Fibroblast of upper back skin (primary cell): Measurements from ENCODE around the gene BCAS3.

Experiments
- DNase-seq: peaks from one replicate; pipeline ENCODE4 v3.0.0-alpha.2; 2013

BCAS3 gene

GRCh38 chr17:61280338-61280737 is 602.7 kb downstream of the BCAS3 start:
- no peak for DNase-seq

DNA sequence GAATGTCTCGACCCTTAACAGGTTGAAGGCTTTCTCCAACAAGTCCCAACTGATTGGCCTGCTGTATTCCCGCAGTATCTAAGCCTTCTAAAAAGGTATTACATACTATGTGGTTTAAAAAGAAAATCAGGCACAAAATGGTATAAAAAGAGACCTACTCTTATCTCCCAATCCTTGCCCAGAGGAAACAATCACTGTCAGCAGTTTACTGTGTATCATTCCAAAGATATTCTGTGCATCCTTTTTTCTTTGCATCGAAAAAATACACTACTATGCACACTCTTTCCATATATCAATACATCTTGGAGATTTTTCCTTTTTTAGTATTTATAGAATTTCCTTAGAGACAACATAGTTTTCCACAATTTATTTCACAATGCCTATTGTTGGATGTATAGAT is 603.2 kb downstream of the BCAS3 start:
- no peak for DNase-seq

DNA sequence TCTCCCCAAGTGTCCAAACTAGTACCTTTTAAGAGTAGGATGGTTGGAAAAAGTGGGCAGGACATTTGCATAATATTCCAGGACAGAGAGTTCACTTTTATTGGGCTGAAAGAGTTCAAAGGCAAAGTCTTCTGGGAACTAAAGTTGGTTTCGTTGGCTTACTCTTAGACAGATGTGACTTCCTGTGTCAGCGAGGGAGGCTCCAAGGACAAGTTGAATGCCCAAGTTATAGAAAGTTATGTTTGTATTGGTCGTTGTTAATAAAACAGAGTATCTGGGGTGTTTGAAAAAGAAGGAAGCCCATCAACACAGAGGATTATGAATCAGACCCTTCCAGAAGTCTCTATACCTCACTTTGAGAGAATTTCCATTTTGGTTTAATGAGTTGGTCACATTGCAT is 604.7 kb downstream of the BCAS3 start:
- no peak for DNase-seq

DNA sequence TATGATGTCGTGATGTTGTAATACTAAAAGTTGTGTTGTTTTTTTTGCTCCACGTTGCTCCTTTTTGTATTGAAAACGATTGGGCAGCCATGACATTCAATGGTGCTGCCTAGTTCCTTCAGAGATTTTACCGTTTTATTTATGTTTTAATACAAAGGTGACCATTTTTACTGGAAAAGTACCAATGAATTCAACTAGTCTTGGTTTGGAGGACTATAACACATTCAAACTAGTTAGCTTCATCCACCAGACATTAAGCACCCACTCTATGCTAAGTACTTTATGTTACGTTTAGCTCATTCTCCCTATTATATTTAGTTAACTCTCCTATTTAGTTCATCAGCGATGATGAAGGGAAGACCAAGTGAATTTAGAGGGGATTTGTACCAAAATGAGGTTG is 605.4 kb downstream of the BCAS3 start:
- no peak for DNase-seq

GRCh38 chr17:61284174-61284573 is 606.5 kb downstream of the BCAS3 start:
- DNase-seq, result peak; percentile 90

- DNase-seq, result no peak
These were observed 607.1 kb downstream of the BCAS3 start for GRCh38 chr17:61284746-61285145.

GRCh38 chr17:61285526-61286320 is 608.1 kb downstream of the BCAS3 start:
- DNase-seq, result peak; percentile 80

DNA sequence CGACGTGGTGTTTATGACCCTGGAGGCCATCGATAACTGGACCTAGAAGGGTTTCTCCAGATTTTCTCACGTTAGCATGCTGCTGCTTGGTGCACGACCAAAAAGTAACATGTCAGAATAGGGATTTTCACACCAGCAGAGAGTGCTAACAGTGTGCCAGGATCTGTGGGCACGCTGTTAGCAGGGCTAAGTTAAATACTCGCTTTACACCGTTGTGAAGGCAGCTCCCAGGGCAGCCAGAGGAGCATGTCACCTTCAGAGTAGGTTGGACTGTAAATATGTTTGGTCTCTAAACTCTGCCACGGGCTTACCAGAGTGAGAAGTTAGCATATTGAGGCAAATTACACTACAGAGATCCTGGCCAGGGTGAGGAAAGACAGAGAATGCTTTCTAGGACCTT is 608.8 kb downstream of the BCAS3 start:
- no peak for DNase-seq

DNA sequence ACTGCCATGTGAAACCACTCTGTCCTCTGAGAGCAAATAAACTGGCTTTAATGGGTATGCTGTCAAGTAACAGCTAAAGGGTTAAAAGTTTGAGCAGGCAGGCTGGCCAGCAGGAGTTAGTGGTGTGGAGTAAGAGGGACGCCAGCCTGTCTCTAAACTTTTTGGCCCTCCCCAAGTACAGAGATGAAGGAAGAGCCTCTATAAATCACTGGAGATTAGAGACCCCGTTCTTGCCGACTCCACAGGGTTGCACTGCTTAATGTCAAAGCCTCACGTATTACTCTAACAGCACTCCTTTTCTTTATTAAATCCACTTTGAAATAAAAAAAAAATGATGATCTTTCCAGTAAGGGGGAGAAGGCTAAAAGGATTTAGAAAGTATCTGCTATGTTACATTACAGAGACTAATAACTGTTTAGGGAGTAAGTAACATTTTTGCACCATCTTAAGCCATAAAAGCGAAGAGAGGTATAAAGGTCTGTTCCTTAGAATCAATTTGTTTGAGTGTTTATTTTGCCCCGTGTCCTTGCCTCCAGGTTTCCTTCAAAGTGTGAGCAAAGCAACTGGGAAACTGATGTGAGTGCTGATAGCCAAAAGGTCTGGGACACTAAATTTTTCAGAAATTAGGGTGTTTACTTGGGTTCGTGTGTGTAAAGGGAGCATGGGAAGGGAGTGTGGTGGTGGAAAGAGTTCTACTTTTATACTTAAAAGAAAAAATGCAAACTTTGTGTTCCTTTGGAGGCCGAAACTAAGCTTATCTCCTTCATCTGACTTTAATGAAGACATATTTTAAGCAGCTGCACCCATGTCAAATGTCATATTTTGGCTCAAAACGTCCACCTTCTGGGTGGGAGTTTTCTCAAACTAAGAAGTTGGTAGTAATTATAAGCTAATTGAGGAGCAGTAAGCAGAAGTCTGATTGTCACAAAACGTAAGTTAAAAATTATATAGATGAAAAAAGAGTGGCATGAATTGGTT is 612.0 kb downstream of the BCAS3 start:
- no peak for DNase-seq

DNA sequence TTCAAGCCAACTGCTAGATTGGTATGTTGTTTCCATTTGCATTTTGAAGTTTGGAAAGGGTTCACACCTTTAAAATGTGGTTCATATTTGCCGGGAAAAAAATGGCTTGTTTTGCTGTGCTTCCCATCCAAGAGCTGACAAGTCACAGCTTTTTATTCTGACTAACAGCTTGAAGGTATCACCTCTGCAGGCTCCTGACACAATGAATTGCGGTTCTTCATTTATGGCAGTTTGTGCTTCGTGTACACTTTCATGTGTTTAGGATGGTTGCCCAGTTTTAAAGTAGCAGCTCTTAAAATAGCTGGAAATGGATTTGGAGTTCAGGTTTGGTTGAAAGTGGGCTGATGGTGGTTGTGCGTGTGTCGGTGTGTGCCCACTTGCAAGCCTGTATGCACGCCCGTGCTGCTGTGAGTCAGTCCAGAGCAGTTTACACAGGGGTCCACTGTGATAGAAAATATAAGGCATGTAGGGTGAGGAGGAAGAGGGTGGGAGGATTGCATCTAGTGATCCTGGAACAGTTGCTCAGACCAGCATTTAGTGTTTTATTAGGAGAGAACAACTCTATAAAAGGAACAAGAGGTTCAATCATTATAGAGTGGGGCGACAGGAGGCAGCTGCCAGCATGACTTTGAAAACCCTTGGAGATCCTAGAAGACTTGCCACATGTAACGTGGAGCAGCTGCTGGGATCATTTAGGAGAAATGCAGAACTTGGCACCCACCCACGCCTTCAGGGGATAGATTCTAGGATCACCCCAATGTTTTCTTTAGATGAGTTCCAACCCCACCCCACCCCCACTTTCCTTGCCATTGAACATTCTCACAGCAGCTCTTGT is 614.0 kb downstream of the BCAS3 start:
- DNase-seq, result peak; percentile 64

DNA sequence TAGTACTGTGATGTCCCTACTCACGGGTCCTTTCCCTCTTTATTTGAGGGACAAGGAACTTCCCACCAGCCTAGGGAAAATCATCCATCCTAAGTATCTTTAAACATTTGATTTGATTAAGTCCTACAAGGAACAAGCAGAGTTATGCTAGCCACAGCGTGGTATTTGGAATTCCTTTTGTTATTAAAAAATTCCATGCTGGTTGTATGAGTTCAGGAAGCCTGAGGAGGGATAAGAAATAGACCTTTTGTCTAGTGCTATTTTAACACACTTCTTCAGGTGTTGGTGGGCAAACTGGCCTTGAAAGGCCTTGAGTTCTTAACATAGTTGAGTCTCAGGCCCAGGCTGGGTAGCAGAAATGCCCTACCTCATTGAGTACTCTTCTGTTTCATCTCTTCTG is 616.6 kb downstream of the BCAS3 start:
- peak; percentile 39 for DNase-seq

GRCh38 chr17:61294777-61295176 is 617.1 kb downstream of the BCAS3 start:
- peak; percentile 63 for DNase-seq

DNA sequence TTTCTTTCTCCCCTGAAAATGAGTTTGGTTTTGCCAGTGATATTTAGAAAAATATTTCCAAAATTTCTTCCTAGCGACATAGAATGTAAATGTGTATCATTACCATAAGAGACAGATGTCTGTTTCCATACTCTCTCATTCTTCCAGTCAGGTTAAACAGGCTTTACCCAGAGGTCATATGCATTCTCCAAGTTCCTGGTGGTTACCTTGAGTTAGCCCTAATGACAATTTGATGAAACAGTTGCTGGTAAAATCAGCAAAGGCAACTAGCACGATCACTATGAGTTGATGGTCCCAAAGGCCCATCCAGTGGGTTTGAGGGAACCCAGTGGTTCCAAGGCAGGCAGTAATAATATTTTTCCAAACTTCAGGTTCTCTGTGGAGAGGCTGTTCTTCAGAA is 618.4 kb downstream of the BCAS3 start:
- no peak for DNase-seq

DNA sequence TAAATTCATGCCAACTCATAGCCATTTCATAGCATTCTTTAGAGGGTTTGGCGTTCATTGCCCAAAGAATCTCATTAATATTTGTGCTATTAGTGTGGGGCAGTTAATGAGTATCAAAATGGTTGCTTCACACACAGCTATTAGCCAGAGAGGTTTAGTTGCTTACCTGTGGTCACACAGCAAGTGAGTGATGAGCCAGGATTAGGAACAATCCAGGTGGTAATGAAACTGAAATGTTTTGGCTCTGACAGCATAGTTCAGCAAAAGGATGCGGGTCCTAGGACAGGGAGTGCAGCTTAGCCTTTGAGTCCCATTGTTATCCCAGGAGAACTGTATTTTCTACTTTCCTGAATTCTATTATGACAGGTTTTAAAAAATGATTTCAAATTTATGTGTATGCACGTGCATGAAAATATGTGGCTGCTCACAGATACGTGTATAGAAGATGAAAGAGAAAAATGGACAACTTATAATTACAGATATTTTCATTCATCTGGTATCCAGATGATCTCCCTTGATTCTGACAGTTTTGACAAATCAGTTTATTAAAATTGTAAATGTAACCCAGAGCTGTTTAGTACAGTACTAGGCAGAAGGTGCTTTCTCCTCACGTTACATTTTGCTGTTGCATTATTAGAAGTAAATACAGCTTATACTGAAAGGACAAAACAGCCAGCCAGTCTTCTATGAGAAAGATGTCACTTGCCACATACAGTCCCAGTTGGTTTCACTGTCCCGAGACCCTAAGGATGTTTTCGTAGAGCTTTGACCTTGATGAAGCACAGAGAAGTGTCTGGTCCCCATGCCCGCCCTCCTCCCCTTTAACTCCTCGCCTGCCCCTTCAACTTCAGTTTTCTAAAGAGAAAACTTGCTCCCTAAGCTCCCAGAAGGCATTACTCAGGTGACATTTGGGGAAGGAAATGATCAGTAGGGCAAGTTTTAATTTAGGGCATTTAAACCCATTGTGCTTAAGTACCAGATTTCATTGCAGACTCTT is 622.2 kb downstream of the BCAS3 start:
- no peak for DNase-seq

GRCh38 chr17:61302953-61303816 is 625.5 kb downstream of the BCAS3 start:
- no peak for DNase-seq

GRCh38 chr17:61303817-61304096 is 626.1 kb downstream of the BCAS3 start:
- no peak for DNase-seq

DNA sequence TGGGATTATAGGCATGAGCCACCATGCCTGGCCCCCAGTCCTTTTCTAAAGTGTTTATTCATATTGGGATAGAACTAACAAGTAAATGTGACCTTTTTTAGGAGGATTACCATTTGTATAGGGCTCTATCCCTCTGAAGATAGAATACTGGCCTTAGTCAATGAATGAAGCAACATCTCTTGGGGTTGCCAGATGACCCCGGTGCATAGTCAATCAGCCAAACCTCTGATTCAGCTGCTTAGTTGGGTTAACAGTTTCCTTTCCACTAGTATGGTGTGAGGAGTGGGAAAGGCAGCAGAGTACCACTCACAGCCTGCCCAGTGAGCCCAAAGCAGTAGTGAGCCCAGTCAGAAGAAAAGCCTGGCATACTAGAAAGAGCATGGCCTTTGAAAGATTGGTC is 627.4 kb downstream of the BCAS3 start:
- no peak for DNase-seq

GRCh38 chr17:61306003-61306402 is 628.4 kb downstream of the BCAS3 start:
- no peak for DNase-seq

DNA sequence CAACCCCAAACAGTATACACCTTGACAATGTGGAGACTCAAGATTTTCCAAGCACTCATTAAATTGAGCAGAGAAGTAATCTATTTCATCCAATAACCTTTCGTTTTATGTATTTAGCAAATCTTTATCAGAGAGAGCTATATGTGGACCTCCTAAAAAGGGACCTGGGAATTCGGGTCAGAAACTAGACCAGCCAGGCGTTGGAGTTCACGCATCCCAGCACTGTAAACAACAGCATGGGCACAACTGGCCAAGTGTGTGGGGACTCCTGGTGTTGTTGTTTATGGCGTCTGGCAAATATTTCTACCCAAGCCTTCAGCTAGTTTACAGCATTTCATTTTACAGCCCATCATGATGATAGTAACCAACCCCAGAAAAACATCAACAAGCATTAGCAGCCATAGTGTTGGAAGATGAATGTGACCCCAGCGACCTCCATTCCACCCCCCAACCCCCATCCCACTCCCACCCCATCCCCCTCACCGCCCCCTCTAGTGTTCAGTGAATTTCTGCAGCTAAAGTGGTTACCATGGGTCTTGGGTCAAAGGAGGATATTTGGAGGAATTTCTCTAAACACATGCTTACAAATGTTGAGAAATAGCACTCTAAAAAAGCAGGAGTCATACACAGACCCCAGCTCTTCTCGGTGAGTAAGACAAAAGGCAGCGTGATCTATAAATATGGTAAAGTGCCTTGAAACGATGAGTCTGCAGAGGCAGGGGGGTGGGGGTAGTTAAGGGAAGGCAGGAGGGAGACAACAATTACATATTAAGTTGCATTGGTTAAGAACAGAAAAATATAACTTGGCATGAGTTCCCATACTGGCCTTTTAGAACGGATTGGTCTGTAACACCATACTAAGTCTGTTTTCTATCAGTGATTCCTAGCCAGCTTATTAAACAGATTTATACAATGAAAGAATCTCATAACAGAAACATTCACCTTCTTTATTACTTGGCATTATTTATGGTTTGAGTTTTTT is 630.5 kb downstream of the BCAS3 start:
- DNase-seq, result peak; percentile 98
